GM19351 (cell line): ENCODE measurements around the gene CALR.
"Not testable (repeated sequence)": the region's sequence is repeated elsewhere in the genome, so short reads cannot be mapped to it uniquely, and the experiment has no call there.

ENCODE experiments used
- ATAC-seq: cut with Tn5 transposase; IDR thresholded peaks from one replicate; pipeline ENCODE4 v1.9.1; 2021; ENCODE audit warnings: mild to moderate bottlenecking, moderate library complexity; ENCODE audit not compliant: unreplicated experiment

The CALR gene

DNA sequence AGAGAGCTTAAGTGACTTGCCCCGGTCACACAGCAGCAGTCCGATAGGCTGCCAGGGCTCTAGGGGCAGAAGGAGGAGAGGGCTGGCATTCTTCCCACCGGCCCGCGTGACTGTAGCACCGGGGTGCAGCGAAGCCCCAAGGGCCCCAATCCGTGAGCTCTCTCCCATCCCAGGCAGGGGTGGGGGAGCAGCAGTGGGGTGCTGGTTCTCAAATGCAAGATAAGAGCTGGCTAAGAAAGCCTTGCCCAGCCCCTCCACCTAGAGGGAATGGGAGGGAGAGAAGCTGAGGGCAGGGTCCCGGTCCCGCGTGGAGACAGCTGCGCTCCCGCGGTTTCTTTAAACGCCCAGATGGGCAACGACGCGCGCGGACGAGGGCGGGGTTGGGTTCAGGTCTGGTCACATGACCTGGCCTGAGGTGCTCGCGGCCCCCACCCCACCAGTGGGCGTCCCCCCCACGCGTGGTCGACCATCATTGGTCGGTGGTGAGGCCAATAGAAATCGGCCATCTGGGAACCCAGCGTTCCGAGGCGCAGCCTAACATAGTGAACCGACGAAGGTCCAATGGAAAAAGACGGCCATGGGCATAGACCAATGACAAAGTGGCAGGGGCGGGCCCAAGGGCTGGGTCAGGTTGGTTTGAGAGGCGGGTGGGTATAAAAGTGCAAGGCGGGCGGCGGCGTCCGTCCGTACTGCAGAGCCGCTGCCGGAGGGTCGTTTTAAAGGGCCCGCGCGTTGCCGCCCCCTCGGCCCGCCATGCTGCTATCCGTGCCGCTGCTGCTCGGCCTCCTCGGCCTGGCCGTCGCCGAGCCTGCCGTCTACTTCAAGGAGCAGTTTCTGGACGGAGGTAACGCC lies at the start of gene CALR:
CALR (plus strand) TSS at position 683 of the 852 bp plus-strand sequence; CDS start at position 754, 71 bp downstream.
- peak; percentile 84 for ATAC-seq

DNA sequence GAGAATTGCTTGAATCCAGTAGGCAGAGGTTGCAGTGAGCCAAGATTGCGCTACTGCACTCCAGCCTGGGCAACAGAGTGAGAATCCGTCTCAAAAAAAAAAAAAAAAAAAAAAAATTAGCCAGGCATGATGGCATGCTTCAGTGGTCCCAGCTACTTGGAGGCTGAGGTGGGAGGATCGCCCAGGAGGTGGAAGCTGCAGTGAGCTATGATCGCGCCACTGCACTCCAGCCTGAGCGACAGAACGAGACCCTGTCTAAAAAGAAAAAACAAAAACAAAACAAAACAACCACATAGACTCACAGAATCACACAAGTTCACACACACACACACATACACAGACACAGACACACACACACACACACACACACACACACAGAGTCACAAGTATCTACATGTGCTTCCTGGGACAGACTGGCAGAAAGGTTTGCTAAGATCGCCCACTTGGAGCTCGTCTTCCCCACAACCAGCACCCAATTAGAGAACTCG lies 48.1 kb upstream of the CALR start:
- not testable (repeated sequence) for ATAC-seq

DNA sequence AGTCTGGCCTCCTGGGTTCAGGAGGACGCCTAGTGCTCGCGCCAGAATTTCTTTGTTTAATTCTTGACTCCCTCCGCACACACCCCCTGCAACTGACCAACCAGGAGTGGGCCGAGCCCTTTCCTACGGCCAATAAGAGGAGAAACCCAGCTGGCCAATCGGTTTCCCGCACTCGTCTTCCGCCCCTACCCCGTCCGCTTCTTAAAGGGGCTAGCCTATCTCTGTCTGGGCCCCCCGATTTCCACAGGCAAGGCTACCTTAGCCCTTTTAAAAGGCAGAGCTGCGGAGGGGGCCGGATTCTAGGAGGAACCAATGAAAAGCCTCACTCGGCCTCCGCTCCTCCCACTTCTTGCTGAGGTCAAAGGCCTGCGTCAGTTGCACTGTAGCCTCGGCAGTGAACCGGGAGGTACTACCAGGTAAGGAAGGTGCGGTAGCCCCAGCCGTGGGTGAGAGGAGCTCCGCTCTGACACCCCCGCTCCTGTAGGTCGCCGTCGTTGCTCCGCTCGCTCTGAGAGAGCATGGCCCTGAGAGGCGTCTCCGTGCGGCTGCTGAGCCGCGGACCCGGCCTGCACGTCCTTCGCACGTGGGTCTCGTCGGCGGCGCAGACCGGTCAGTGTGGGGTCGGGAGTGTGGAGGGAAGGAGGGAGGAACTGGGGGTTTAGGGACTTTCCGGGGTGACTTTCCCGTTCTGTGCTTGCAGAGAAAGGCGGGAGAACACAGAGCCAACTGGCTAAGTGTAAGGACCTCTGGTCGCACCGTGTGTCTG lies 47.4 kb upstream of the CALR start, which contains the start of gene GCDH:
GCDH (plus strand) TSS at position 374 of the 766 bp plus-strand sequence; CDS start at position 519, 145 bp downstream.
- peak; percentile 95 for ATAC-seq

DNA sequence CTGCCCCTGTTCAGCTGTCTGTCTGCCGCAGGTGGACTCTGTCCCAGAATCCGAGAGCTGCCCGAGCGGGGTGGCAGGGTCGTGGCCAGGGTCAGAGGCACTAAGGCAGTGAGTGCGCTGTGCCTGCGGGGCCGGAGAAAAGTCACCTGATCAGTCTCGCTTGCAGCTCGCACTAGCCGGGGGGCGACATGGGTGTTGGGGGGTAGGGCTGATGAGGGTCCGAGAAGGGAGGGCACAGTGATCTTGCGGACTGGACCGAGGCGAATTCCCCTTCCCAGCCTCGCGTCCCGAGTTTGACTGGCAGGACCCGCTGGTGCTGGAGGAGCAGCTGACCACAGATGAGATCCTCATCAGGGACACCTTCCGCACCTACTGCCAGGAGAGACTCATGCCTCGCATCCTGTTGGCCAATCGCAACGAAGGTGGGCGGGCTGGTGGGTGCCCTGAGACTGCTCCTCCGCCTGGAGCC lies 46.8 kb upstream of the CALR start:
- ATAC-seq: no peak

DNA sequence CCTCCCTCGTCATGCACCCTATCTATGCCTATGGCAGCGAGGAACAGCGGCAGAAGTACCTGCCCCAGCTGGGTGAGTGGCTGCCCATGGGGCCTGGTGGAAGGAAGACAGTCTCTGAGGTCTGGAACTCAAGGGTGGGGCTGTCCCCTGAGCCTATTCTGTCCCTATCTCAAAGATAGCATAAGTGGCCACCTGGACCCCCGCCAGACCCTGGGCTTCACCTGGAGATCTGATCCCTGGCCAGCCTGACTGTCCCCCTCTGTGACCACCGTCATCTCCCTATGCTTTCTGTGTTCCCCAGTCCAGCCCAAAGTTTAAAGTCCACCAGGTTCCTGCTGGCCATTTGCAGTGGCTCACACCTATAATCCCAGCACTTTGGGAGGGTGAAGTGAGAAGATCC lies 44.8 kb upstream of the CALR start:
- ATAC-seq: no peak

GRCh38 chr19:12896460-12896859 lies 41.9 kb upstream of the CALR start:
- ATAC-seq: no peak

GRCh38 chr19:12899891-12900518 lies 38.4 kb upstream of the CALR start:
- ATAC-seq: peak; percentile 69

- ATAC-seq: no peak
These were observed 31.2 kb upstream of the CALR start for GRCh38 chr19:12907166-12907565.

GRCh38 chr19:12912571-12912970 lies 25.8 kb upstream of the CALR start:
- ATAC-seq: no peak

GRCh38 chr19:12913011-12913561 lies 25.3 kb upstream of the CALR start:
- ATAC-seq: no peak

DNA sequence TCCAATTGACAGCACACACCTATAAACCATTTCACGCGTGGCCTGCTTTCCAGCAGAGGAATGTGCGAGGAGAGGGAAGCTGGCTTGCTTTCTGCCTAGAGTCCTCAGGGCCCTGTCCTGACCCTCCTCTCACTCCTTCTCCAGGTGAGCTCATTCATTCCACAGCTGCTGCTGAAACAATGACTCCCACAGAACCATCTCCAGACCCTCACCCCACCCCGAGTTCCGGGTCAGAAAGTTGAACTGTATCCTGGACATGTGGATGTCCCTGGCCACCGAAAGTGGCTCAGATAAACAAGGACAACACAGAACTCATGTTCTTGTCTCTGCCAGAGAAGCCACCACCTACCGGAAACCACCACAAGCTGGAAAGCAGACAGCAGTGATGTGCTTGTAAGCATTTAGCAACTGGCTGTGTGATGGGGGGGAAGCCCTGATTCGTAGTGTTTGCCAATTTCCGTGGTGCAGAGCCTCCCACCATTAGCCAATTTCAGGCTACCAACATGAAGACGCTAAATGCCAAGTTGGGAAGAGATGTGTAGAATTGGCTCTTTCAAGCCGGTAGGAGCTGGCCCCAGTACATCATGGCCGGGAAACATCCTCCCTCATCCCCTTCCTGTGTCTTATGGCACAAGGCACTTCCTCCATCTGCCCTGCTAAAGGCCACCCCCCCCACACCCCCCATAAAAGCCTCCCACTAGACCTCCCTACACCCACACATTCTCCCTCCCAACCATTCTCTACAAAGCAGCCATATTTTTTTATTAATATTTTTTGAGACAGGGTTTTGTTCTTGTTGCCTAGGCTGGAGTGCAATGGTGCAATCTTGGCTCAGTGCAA lies 24.3 kb upstream of the CALR start:
- ATAC-seq: no peak

- ATAC-seq: not testable (repeated sequence)
These were observed 22.5 kb upstream of the CALR start for GRCh38 chr19:12915860-12916259.

GRCh38 chr19:12918253-12918652 lies 20.2 kb upstream of the CALR start:
- ATAC-seq: no peak

GRCh38 chr19:12921047-12921446 lies 17.4 kb upstream of the CALR start:
- ATAC-seq: no peak

- ATAC-seq: no peak
These were observed 15.4 kb upstream of the CALR start for GRCh38 chr19:12922959-12923358.

- ATAC-seq: no peak
These were observed 13.6 kb upstream of the CALR start for GRCh38 chr19:12924621-12925310.

- no peak for ATAC-seq
These were observed 8.3 kb upstream of the CALR start for GRCh38 chr19:12930002-12930645.

DNA sequence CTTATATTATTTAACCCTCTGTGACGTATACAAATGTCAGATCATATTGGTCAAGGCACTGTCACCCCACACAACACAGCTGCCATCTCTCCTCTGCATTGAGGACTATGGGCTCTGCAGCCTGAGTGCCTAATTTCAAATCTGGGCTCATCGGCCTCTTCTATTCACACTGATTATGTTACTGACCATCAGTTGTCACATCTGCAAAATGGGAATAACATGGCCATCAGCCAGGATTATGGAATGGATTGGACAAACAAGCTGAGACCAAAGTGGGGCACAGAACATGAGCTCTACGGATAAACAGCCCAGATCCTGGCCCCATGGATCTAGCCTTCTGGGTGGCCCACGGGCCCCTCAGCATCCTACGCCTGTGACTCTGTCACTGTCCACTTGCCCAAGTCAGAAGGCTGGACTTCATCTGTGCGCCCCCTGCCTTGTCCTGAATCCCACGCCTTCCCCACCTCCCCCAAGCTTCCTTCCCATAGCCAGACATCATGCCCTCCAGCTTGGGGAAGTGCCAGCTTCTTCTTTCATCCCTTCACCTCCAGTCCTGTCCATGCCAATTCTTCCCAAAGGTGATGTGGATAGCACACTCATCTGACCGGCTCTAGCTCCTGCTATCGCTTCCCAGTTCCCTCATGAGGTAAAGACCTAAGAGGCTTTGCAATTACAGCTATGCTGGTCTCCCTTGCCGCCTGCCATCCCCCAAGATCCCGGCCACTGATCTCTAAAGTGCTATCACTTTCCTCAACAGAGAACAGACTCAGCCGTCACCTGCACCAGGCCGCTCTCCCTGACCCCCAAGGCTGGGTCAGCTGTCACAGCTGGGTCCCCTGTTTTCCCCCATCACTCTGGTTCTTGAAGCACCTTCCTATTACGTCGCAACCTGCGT lies 5.8 kb upstream of the CALR start:
- ATAC-seq: no peak
